K562 (cell line): ENCODE results near the gene HMGXB3. TPM values are rescaled to one million over a fixed set of nuclear protein-coding genes. Genes with fewer than 3 reads are reported as not detected.

Experiments
- E4F1 ChIP-seq: fragments of 250-450 bp; sonication (Bioruptor Pico); IDR thresholded peaks from 2 replicates; pipeline ENCODE4 v1.5.0; 2021; ENCODE audit warnings: mild to moderate bottlenecking, borderline replicate concordance
- HDAC6 ChIP-seq: IDR thresholded peaks from 2 replicates; pipeline ENCODE4 v1.6.1; 2012; ENCODE audit warnings: low read depth, mild to moderate bottlenecking, control low read depth, inconsistent platforms, low read length, moderate library complexity
- KDM1A ChIP-seq, 2 experiments: fragments of 450-650 bp; IDR thresholded peaks; 2 replicates each; pipeline ENCODE4 v1.6.1; 2016; ENCODE audit warnings: mild to moderate bottlenecking in 2 of 2
- LCOR ChIP-seq: sonication (generic); formaldehyde crosslinking; IDR thresholded peaks from 2 replicates; pipeline ENCODE4 v1.8.0; 2022; ENCODE audit warnings: mild to moderate bottlenecking, missing genetic modification reagents
- MAFG ChIP-seq: fragments of 450-650 bp; conservative IDR thresholded peaks from 2 replicates; pipeline ENCODE4 v1.6.1; 2016; ENCODE audit warnings: missing genetic modification characterization, missing compliant biosample characterization
- MYC ChIP-seq, 2 experiments: fragments of 250-450 bp in 1 of 2; sonication (Bioruptor Pico) in 1 of 2; IDR thresholded peaks; 2 replicates each; pipeline versions ENCODE4 v1.5.1 to v1.6.1; 2012 to 2021; ENCODE audit warnings: low read depth in 2 of 2, borderline replicate concordance in 1 of 2, improper control_type of control experiment in 1 of 2, low read length in 1 of 2, mild to moderate bottlenecking in 1 of 2, moderate library complexity in 1 of 2
- NCOA2 ChIP-seq, 2 experiments: fragments of 450-650 bp; IDR thresholded peaks; 2 replicates each; pipeline ENCODE4 v1.6.1; 2018; ENCODE audit warnings: mild to moderate bottlenecking in 2 of 2, moderate library complexity in 1 of 2; ENCODE audit not compliant: partially characterized antibody in 2 of 2
- PRMT5 ChIP-seq: sonication (generic); formaldehyde crosslinking; IDR thresholded peaks from 2 replicates; pipeline ENCODE4 v1.5.0; 2020; ENCODE audit warnings: missing genetic modification reagents
- THRAP3 ChIP-seq: fragments of 450-650 bp; IDR thresholded peaks from 2 replicates; pipeline ENCODE4 v1.6.1; 2016; ENCODE audit warnings: mild to moderate bottlenecking, inconsistent platforms, borderline replicate concordance
- ZNF184 ChIP-seq: sonication (generic); formaldehyde crosslinking; IDR thresholded peaks from 2 replicates; pipeline ENCODE4 v1.5.0; 2020; ENCODE audit warnings: missing genetic modification reagents
- ZNF57 ChIP-seq: fragments of 450-650 bp; formaldehyde crosslinking; IDR thresholded peaks from 2 replicates; pipeline ENCODE4 v1.4.0; 2020; ENCODE audit warnings: mild to moderate bottlenecking, moderate library complexity
- polyA plus RNA-seq, 8 experiments: library from polyadenylated mRNA; depleted of rRNA in 4 of 8; stranded (reverse) in 5 of 8; unstranded in 3 of 8; fragments of >200 nt; fragmentation: Nextera tagmentation in 2 of 8; fragmentation: Illumina TruSeq in 1 of 8; extraction: Ambion mirVana in 2 of 8; extraction: Trizol in 1 of 8; gene quantifications; 2 replicates each; pipeline versions ENCODE4 v1.2.1 to v1.2.3, GENCODE V29; 2011 to 2014; ENCODE audit warnings: inconsistent platforms in 1 of 8, missing spikeins in 1 of 8
- total RNA-seq, 7 experiments: library from RNA; depleted of rRNA in 6 of 7; stranded (reverse); fragments of >200 nt in 6 of 7; fragmentation: Illumina TruSeq in 2 of 7; extraction: Trizol in 2 of 7; gene quantifications; 2 replicates each; pipeline versions ENCODE4 v1.2.1 to v1.2.3, GENCODE V29; 2011 to 2021; ENCODE audit warnings: low replicate concordance in 1 of 7
- TF ChIP-seq, protein P1 (sequence below): sonication (generic); formaldehyde crosslinking; IDR thresholded peaks from 2 replicates; pipeline ENCODE4 v1.8.1; 2023; ENCODE audit warnings: missing genetic modification reagents, mild to moderate bottlenecking, borderline replicate concordance

HMGXB3 gene
- total and polyA plus RNA-seq, 9 of the 15 experiments (the other 6 are each of a cell fraction or from before 2014, with no cell fraction given): 1.8 to 44.1 (median 32.2) TPM

- no peak for TF ChIP-seq E4F1 (CRISPR knock-in tag)
- TF ChIP-seq ZNF184 (CRISPR knock-in tag): no peak
- TF ChIP-seq KDM1A (IDR thresholded peaks at IDR 0.05): no peak
- TF ChIP-seq MYC (IDR thresholded peaks at IDR 0.05; ENCODE audit: low read depth, low read length): no peak
- TF ChIP-seq MYC (CRISPR knock-in tag; IDR thresholded peaks at IDR 0.05; ENCODE audit: borderline replicate concordance, low read depth): no peak
- TF ChIP-seq THRAP3: no peak
- TF ChIP-seq, protein P1, sequence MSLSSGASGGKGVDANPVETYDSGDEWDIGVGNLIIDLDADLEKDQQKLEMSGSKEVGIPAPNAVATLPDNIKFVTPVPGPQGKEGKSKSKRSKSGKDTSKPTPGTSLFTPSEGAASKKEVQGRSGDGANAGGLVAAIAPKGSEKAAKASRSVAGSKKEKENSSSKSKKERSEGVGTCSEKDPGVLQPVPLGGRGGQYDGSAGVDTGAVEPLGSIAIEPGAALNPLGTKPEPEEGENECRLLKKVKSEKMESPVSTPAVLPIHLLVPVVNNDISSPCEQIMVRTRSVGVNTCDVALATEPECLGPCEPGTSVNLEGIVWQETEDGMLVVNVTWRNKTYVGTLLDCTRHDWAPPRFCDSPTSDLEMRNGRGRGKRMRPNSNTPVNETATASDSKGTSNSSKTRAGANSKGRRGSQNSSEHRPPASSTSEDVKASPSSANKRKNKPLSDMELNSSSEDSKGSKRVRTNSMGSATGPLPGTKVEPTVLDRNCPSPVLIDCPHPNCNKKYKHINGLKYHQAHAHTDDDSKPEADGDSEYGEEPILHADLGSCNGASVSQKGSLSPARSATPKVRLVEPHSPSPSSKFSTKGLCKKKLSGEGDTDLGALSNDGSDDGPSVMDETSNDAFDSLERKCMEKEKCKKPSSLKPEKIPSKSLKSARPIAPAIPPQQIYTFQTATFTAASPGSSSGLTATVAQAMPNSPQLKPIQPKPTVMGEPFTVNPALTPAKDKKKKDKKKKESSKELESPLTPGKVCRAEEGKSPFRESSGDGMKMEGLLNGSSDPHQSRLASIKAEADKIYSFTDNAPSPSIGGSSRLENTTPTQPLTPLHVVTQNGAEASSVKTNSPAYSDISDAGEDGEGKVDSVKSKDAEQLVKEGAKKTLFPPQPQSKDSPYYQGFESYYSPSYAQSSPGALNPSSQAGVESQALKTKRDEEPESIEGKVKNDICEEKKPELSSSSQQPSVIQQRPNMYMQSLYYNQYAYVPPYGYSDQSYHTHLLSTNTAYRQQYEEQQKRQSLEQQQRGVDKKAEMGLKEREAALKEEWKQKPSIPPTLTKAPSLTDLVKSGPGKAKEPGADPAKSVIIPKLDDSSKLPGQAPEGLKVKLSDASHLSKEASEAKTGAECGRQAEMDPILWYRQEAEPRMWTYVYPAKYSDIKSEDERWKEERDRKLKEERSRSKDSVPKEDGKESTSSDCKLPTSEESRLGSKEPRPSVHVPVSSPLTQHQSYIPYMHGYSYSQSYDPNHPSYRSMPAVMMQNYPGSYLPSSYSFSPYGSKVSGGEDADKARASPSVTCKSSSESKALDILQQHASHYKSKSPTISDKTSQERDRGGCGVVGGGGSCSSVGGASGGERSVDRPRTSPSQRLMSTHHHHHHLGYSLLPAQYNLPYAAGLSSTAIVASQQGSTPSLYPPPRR (CRISPR knock-in tag): no peak
- TF ChIP-seq ZNF57 (CRISPR knock-in tag): no peak
- no peak for TF ChIP-seq NCOA2 (IDR thresholded peaks at IDR 0.05; ENCODE audit: partially characterized antibody in 2 of 2)
- no peak for TF ChIP-seq HDAC6
- TF ChIP-seq LCOR (CRISPR knock-in tag): 0 out of 2 replicates have a peak, but pooled peaks have one; percentile 50
- no peak for TF ChIP-seq PRMT5 (CRISPR knock-in tag)
- TF ChIP-seq MAFG: no peak
Measured at GRCh38 chr5:149990518-149991376, 9.8 kb upstream of the HMGXB3 start (continued).
